Fibroblast of upper back skin (primary cell): ENCODE results near the gene LYZL2.
"Not testable (repeated sequence)": the region's sequence is repeated elsewhere in the genome, so short reads cannot be mapped to it uniquely, and the experiment has no call there.

Experiments used
- DNase-seq: peaks from one replicate; pipeline ENCODE4 v3.0.0-alpha.2; 2013

Gene LYZL2

DNA sequence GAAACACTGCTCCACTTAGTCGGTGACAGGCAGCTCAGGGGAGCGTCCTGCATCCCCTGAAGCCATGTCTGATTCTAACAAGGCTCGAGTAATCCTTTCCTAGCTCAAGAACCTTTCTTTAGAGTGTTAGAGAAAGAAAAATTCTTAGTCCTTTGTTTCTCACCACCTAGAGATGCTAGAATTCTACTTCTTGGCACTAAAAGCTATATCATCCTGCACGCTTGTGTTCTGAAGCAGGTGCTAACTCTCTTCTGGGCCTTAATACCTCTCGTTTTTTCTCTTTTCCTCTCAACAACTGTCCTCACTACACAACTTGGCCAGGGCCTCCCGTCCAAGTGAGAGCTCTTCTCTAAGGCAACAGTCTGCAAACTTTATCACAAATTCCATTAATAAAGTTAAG, at the start of gene LYZL2:
Gene LYZL2, minus strand, starts transcription at position 101 of the 400 bp plus-strand sequence. CDS start 2,838 bp downstream, outside the sequence.
- DNase-seq, result no peak

DNA sequence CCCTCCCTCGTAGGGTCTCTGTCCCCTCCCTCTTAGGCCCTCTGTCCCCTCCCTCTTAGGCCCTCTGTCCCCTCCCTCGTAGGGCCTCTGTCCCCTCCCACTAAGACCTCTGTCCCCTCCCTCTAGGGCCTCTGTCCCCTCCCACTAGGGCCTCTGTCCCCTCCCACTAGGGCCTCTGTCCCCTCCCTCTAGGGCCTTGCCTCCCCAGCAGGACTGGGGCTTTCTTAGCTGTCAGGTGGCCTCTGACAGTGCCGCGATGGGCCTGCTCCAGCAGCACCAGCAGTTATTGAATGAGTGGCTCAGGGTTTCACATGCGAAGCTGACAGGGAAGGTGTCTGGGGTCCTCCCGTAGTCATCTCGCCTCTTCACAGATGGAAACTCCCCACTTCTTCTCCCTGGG, 48.1 kb upstream of the LYZL2 start:
- DNase-seq, result not testable (repeated sequence)

DNA sequence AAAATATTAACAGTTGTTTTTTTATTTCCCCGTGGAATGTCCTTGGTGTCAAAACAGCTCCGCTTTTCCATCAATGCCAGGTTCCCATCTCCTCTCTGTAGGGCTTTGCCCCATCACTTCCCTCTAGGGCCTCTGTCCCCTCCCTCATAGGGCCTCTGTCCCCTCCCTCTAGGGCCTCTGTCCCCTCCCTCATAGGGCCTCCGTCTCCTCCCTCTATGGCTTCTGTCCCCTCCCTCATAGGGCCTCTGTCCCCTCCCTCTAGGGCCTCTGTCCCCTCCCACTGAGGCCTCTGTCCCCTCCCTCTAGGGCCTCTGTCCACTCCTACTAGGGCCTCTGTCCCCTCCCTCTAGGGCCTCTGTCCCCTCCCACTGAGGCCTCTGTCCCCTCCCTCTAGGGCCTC, 47.6 kb upstream of the LYZL2 start:
- not testable (repeated sequence) for DNase-seq

DNA sequence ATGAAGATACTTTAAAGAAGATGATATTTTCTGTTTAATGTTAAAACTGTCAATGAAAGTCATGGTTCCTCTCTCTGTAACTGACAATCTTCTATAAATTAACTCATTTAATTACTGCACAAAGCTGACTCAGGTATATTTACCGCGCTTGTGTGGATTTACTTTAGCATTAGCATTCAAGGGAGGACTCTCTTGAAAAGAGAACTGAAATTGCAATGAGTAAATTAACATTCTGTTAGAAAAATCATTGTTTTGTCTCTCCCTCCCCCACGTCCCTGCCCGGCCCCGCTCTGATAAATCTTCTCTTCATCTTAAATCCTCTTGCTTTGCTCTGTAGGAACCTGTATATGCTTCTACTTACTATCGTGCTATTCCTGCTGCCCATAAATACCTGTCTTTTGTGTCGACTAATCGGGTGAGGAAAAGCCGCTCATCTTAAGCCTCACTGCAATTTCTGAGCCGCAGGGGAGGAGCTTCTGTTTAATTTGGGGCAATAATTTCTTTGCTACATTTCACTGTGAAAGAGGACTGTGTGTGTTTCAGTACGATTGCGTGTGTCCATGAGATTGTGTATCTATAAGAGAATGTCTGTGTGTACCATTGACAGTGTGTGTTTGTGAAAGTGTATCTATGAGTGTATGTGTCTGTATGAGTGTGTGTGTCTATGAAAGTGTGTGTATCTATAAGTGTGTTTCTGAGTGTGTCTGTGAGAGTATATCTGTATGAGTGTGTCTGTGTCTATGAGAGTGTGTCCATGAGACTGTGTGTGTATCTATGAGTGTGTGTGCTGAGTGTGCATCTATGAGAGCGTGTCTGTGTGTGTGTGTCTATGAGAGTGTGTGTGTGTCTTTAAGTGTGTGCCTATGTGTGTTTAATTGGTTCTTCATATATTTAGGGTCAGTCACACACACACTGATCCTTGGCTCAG, 46.5 kb upstream of the LYZL2 start:
- no peak for DNase-seq

DNA sequence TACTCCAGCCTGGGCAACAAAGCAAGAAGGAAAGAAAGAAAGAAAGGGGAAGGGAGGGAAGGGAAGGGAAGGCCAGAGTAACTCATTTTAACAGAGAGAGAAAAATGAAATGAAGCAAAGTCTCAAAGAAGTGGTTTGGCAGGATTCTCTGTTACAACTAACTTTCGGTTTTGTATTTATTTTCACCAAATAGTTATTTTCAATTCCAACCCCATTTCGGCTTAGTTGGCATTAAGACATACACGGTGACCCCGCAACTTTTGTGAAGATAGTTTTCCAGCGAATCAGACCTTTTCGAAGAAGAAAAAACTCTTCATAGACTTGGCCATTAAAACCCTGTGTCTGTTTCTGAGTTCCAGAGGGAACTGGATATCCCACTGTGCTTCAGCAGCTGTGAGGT, 45.2 kb upstream of the LYZL2 start:
- DNase-seq, result no peak

DNA sequence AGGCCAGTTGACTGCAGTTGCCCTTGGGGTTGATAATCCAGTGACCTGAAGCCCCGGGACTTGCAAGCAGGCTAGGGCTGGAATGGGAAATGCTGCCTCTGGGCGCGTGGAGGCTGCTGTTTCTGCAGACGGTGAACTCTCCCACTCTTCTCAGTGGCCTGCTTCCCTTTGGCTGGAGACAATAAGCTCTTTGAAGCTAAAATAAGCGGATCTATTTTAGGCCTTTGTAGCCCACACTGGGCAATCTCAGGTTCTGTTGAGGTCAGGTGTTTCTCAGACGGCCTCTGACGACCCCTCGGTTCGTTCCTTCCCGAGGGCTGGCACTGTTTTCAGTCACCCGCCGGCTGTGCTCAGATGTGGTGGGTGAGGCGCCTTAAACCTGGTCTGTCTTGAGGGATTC, 43.7 kb upstream of the LYZL2 start:
- not testable (repeated sequence) for DNase-seq

DNA sequence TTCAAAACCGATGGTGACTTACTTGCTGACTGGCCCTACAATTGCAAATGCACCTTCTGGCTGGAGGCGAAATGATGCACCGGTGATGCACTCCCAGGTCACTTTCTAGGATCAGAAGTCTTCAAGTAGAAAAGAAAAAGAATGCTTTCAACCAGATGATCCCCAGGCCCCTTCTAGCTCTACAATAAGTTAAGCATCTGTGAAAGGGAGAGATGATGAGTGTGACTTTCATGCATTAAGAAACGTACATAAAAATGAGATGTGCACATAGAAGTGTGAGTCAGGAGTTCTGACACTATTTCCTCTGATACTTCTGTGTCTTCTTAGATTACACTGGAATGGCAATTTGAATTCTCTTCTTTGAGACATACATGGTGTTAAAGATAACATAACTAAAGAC, 42.8 kb upstream of the LYZL2 start:
- not testable (repeated sequence) for DNase-seq

DNA sequence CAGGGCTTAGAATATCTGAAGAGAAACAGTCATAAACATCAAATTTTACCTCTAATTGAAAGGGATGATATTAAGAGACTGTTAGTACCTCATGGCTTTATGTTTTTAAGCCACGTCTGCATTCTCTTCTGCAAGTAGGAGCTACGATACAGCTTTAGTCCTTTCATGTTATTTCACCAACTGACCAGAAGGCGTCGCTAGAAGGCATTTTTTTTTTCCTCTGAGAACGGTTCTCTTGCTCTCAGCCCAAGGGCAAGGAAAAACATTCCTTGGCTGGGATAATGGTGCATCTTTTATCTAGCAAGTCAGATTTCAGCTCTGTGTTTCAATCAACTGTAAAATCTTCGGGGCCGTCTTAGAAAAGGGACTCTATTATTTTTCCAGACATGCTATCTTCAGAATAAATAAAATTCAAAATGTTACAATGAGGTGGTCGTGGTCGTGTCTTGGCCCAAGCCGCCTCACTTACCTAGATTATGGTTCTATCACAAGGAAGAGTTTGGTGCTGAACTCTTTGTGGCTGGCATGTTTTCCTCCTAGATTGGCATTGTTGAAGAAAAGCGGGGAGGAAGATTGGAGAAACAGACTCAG, 41.6 kb upstream of the LYZL2 start:
- peak; percentile 82 for DNase-seq

DNA sequence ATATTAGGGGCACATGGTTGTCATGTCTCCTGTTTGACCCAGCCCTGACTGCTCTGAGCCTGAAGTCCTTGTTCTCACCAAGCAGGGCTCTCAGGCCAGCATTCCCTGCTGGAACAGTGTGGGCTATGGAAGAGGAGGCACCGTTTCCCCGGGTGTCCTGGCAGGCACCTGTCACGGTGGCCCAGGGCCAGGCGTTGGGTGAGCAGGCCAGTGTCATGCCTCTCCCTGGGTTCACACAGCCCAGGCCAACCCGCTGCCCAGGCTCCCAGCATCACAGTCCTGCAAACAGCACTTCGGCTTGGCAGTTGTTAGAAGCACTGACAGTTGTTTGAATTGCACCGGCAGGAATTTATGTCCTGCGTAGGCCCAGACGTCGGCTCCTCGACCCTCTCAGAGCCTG, 38.4 kb upstream of the LYZL2 start:
- not testable (repeated sequence) for DNase-seq

DNA sequence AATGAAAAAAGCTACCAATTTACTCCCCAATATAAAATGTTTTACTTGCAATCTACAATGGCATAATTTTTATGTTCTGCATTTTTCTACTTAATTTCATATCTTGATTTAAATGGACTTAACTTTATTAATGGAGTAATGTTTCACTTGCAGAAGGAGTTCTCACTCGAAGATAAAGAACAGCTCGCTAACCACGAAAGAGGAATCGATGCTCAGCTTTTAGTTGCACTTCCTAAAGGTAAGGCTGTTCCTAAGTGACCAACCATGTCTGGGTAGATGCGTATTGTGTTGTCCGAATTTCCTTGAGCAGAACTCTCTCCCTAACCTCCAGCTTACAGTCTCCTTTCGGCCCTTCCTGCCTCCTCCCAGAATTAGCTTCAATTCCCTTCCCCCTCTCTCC, 33.9 kb upstream of the LYZL2 start:
- DNase-seq, result not testable (repeated sequence)

DNA sequence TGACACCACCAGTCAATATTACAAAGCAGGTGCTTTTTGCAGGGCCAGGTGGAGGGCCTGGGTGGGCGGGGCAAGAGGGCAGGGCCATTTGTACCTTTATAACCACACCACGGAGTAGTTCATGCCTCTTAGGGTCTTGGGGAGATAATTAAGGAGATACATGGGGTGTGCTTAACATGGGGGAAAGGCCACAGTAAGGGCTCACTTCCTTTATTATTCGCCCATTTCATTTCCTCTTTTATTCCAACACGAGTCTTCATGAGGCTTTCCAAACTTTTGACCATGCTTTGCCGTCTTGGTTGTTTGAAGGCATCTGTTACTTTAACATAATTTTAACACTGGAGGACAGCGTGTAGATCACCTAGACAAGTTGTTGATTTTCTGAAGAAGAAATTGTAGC, 33.3 kb upstream of the LYZL2 start:
- DNase-seq, result no peak

DNA sequence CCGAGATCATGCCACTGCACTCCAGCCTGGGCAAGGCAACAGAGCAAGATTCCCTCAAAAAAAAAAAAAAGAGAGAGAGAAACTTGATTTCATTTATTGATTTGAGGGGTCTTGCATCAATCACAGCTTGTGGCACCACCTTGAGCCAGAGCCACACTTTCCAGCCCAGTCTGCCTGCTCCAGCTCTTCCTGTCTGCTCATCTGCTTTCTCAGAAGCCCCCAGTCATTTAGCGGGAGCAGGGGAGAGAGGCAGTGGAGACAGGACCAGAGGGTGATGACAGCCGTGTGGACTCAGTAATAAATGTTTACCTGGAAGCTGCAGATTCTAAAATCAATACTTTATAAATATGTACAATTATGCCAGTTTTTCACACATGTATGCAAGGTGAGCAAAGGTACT, 30.8 kb upstream of the LYZL2 start:
- not testable (repeated sequence) for DNase-seq

DNA sequence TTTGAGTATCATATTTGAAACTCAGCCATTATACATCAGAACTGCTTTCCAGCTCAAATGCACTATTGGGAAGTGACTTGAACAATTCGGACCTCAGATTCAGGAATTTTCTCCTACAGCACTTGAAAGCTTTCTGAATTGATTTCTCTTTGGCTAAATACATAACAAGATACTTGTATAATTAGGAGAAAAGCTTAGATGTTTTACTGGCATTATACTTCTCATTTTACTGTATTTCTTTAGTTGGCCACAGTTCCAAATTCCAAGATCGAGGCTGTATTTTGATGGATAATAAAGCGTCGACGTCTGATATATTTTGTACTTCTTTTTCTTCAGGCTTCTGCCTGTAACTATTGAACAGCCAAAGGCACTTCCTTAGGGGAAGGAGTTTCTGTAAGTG, 26.7 kb upstream of the LYZL2 start:
- no peak for DNase-seq

DNA sequence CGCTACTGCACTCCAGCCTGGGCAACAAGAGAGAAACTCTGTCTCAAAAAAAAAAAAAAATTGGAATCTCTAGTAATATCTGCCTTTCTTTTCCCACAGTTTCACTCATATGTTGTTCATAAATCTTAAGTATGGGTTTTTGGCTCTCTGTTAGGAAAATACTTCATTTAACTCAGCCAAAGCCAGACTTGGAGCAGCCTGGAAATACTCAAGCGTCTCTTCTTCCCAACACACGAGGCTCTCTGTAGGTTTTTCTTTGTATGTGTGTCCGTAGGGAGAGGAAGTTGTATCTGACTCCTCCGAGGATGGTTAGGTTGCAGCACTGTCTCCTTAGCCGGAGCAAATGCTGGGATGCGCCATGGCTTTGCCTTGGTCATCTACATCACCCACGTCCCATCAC, 25.4 kb upstream of the LYZL2 start:
- not testable (repeated sequence) for DNase-seq

DNA sequence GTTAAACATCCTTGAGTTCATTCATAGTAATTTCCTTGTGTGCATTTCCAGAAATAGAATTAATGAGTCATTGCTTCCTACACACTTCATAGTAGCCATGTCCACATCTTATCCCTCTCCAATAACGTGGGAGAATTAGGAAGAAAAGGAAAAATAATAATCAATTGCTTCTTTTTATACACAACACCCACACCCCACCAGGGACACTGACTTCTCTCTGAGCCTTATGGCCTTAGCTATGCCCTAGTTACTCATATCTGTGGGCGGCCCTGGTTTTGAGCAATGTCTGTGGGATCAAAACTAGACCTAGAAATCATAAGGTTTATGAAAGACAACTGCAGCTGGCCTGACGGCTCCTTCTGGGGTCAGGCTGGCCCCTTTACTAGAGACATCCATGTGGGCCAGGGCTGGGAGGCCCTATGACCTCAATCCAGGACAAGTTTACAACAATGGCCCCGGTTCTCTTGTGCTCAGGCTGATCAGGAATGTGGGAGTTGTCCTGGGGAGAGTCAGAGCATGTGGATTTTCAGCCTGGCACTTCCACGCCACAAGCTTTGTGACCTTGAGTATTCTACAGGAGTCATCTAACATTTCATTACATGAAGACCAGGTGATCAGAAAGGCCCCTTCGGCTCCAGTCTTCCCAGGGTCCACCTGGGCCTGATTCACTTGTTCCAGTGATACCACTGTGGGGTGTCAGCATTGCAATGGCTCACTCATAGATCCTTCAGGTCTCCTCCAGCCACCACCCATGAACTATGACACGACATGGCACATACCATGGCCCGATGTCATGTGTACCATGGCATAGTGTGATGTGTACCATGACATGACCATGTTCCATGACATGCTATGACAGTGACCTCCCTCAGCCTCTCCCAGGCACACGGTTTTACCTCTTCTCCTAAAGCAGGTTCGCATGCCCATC, 22.2 kb upstream of the LYZL2 start:
- peak; percentile 40 for DNase-seq

DNA sequence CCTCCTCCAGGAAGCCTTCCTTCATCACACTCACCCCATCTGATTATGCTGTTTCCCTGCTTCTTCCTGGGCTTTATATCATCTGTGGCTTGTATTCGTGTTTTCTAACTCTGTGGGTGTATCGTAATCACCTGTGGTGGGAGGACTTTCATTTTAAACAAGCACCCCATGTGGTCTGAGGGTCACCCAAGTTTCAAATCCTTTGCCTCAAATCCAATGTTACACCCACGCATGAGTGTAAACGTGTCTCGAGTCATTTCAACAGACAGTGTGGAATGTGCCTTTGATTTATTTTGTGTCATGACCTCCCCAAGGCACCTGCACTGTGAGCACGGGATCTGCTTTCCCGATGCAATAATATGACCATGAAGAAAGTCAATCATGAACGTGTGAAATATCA, 17.5 kb upstream of the LYZL2 start:
- DNase-seq, result no peak

DNA sequence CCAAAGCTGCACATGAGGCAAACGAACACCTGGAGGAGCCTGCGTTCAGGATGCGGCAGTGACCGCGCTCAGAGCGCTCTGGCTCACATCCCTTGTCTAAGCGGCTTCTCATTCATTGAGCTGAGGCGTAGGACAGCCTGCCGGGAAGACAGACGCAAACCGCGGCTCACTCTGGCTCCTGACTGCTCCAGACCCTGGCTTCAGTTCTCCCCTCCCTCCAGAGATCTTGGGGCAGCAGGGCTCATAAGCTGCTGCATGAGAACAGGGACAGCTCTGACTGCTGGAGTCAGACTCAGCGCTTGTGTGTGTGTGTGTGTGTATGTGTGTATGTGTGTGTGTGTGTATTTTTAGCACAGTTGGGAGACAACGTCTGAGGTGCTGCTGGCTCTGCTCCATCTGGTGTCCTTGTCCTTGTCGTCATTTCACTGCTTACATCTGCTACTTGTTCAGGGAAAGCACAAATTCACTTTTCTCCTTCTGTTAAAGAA, 15.8 kb upstream of the LYZL2 start:
- peak; percentile 43 for DNase-seq

DNA sequence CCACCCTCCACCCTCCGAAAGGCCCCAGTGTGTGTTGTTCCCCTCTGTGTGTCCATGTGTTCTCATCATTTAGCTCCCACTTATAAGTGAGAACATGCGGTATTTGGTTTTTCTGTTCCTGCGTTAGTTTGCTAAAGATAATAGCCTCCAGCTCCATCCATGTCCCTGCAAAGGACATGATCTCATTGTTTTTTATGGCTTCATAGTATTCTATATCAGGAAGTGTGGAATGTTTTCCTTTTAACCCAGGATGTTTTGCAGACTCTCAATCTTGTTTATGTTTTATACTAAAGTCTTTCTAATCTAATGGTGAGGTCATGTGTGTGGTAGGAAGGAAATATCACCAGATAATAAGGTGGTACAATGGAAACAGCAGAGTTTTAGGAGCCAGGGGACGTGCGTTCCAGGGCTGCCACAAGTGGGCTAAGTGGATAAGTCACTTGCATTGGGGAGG, 14.9 kb upstream of the LYZL2 start:
- DNase-seq, result not testable (repeated sequence)

DNA sequence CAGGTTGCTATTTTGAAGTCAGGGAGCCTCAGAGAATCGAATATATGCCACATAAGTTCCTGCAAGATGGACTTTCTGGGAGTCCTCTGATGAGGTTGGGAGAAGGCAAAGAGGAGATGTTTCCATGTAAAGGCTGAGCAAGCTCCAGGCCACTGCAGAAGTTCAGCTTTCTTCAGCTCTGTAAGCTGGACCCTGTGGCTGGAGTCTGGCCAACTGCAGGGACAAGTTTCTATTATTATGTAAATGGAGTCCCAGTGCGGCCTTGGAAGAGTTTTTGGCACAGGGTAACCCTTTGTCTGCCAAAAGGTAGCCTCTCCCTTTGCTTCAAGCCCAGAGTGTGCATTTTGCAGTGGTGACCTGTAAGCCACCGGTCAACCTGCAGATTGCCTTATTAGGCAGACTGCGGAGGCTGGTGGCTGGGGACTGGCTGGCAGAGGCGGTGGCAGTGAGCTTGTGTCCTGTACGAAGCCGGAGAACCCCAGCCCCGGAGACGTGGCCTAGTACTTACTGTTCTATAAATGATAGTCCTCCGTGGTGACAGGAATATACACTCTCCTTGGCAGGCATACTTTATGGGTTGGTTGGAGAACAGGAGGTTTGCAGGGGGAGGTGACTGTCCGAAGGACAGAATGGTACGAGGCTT, 14.1 kb upstream of the LYZL2 start:
- DNase-seq, result not testable (repeated sequence)

DNA sequence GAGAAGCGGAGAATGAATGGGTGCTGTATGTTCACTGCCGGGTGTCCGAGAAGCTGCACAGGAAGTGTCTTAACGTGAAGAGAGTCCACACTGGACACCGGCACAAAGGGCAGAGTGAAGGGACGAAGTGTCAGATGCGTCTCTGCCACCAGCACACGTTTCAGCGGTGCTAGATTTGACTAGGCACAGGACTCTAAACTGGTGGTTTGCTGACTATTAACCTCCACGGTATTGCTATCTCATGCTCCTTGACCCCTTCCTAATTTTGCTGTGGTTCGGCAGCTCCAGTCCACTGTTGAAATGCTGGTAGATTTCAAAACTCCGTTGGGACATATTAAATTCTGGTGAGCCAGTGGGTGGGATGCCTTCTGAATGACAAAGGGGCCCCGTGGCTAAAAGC, 13.3 kb upstream of the LYZL2 start:
- DNase-seq, result not testable (repeated sequence)

DNA sequence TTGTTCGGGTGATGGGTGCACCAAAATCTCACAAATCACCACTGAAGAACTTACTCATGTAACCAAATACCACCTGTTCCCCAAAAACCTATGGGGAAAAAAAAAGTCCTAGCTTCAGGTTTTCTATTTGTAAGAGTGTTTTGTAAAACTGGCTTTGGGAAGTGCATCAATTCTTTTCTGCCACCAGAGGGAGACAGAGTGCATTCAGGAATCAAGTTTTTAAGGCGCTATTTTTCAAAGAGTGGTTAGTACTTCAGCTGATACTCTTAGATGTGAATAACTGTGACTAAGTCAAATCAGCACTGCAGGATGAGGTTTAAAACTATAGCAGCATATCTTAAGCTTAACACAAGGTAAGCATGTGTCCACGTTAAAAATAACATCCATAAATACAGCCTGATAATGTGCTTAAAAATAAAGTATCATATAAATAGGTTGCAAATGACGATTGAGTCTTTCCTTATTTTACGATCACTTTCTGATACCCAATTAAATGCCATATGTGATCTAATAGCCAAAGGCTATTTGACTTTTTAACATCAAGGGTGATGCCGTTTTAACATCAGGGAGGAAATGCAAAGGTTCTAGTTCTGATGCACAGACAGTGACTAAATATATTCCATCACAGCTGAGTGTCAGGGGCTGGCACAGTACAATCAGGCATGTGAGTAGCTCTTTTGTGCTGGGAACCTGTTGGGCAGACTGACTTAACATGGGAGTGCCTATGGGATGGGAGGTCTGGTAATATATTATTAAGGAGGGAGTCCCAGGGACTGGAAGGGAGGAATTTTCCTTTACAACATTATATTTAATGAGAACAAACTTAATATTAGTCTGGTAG, 10.6 kb upstream of the LYZL2 start:
- DNase-seq, result peak; percentile 72
